Bronchial epithelial cell (primary cell): ENCODE data around the gene KRT78. TPM values are rescaled to one million over a fixed set of nuclear protein-coding genes. Genes with fewer than 3 reads are reported as not detected.

Source experiments
- DNase-seq: peaks from one replicate; pipeline ENCODE4 v3.0.0-alpha.2; 2010; ENCODE audit warnings: low read depth
- FAIRE-seq: peaks from 2 replicates; lab custom pipeline; 2011; peaks lifted over from hg19 to GRCh38; lab: Jason Lieb, UNC
- H3K27me3 ChIP-seq: 2 replicates; pipeline ENCODE4 v1.5.1; 2011; ENCODE audit warnings: low read length; ENCODE audit not compliant: control insufficient read depth, insufficient read depth
- H3K36me3 ChIP-seq: 2 replicates; pipeline ENCODE4 v1.5.1; 2011; ENCODE audit warnings: low read length; ENCODE audit not compliant: control insufficient read depth, insufficient read depth
- H3K4me3 ChIP-seq: 2 replicates; pipeline ENCODE4 v1.5.1; 2011; ENCODE audit warnings: mild to moderate bottlenecking, low read depth, low read length, control low read depth
- total RNA-seq: library from RNA; depleted of rRNA; stranded (reverse); fragments of >200 nt; gene quantifications from 2 replicates; pipeline ENCODE4 v1.2.1, GENCODE V29; 2014
- TF ChIP-seq, protein P1 (sequence below): IDR thresholded peaks from 2 replicates; pipeline ENCODE4 v1.5.1; 2011; ENCODE audit warnings: mild to moderate bottlenecking, moderate library complexity, low read length, control low read depth, inconsistent platforms; ENCODE audit not compliant: insufficient read depth, severe bottlenecking

The KRT78 gene
- total RNA-seq, 1 donor from 2014 or later: 5.3 TPM

DNA sequence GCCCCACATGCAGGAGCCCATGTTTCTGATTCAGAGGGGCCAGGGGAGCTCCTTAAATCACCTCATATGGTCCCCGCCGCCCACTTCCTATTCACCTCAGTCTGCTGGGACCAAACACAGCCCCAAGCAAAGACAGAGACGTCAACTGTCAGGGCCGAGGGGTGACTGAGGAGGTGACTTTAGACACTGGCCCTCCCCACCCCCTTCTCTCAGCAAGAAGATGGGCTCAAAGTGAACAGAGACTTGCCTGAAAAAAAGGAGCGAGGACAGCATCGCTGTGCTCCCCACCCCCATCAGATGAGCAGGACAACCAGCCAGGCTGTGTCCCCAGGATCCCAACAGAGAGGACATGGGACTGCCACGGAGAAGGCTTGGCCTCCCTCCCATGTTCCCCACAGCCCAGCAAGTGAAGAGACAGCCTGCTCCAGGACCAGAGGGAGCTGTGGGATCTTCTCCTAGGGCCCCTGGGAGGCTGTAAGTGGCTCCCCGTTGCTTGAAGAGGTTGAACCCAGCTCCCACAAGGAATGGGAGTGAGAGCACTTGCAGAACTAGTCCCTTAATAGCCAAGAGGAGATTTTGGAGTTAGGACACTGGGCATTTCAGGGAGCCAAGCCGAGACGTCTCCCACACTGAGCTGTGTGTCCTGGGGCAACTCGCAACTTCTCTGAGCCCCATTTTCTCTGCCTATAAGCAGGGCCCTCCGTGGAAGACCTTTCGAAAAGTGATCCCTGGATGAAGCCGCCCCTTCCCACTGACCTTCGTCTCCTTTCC is 13.3 kb downstream of the KRT78 start:
- Histone ChIP-seq H3K4me3 (no peak overlapping the region), H3K36me3 (no peaks in the 10 kb centered on the region), H3K27me3 (no peaks in the 10 kb centered on the region)
- no peak for DNase-seq
- TF ChIP-seq, protein P1, sequence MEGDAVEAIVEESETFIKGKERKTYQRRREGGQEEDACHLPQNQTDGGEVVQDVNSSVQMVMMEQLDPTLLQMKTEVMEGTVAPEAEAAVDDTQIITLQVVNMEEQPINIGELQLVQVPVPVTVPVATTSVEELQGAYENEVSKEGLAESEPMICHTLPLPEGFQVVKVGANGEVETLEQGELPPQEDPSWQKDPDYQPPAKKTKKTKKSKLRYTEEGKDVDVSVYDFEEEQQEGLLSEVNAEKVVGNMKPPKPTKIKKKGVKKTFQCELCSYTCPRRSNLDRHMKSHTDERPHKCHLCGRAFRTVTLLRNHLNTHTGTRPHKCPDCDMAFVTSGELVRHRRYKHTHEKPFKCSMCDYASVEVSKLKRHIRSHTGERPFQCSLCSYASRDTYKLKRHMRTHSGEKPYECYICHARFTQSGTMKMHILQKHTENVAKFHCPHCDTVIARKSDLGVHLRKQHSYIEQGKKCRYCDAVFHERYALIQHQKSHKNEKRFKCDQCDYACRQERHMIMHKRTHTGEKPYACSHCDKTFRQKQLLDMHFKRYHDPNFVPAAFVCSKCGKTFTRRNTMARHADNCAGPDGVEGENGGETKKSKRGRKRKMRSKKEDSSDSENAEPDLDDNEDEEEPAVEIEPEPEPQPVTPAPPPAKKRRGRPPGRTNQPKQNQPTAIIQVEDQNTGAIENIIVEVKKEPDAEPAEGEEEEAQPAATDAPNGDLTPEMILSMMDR: no peak
- FAIRE-seq: no peak

DNA sequence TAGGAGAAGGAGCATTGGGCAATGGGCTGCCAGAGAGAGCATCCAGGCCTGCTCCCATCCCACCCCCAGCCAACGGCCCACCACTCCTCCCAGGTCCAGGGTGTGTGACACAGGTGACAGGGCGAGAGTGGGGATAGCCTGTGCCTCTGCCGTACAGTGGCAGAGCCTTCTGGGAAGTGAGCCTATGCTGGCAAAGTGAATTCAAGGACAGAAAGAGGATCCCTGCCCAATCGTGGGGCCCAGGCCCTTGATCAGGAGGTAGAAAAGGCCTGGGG is 14.1 kb downstream of the KRT78 start:
- TF ChIP-seq, protein P1: no peak
- FAIRE-seq (no peak), DNase-seq (no peak)
- Histone ChIP-seq H3K27me3 (no peaks in the 10 kb centered on the region), H3K36me3 (no peaks in the 10 kb centered on the region), H3K4me3 (no peak overlapping the region)

DNA sequence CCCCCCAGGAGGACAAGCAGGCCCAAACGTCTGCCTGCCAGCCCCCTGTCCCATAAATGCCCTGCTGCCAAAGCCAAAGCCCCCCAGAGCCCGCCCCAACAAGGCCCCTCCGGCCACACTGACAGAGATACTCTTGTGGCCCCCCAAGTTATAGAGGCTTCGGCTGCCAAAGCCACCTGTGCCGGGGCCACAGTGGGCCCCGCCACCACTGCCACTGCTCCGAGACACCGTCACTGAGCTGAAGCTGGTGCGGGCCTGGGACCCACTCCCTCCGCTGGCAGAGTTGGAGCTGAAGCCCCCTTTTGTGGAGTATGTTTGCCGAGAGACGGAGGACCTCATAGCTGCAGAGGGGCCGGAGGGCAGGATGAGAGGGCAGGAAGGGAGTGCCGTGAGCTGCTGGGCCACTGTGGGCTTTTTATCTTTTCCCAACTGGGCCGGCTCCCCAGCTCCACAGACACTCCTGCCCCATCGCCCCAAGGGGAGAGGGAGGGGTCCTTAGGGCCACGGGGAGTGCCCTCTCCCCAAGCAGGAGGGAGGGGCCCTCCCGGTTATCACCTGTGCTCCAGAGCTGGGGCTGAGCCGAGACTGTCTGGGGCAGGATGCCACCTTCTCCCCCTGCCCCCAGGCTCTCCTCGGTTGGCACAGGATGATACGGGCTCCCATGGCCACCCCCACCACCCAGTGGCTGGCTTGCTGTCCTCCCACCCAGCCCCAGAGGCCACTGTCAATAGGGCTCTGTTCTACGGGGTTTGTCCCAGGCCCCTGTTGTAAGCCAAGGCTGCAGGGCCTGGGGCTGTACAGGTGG is 14.7 kb downstream of the KRT78 start, which contains the start of gene KRT79:
Gene KRT79 (minus strand): TSS at position 390 of the 805 bp plus-strand sequence. CDS start 51 bp downstream, at position 339.
- FAIRE-seq (no peak), DNase-seq (no peak)
- Histone ChIP-seq H3K4me3 (no peak within 1 kb of the TSS), H3K27me3 (no peaks in the 10 kb centered on the region), H3K36me3 (no peaks in the 10 kb centered on the region)
- TF ChIP-seq, protein P1: no peak

DNA sequence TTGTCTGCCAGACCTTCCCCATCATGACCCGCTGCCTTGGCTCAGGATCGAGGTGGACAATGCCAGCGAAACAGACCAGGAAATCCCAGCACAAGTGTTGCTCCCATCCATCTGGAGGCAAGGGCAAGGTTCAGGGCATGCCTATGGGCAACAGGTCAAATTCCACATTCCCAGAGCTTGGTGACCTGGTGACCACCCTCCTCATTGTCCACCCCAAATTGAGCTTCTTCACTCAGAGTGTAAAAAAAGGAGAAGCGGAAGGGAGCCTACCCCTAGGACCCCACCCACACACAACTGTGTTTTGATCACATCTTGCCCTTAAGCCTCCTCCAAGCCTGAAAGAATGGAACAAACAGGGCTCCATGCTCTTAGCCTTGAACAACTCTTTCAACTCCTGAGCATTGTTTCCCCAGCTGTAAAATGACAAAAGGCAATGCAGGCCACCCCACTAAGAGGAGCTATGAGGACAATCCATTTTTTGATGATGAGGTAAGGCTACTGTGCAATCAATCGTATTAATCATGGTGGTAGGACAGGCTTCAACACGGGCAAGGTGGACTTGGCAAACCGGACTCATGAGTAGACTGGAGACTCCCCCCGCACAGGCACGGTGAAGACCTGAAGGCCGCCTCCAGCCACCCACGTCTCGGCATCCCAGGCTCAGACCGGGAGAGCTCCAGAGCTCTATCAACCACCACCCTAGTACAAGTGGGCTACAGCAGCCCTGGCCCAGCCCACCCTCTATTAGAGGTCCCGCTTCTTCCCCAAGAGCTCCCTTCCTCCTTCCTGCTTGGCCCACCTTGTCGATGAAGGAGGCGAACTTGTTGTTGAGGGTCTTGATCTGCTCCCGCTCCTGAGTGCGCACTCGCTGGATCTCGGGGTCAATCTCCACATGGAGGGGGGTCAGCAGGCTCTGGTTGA is 15.5 kb downstream of the KRT78 start:
- no peaks in the 10 kb centered on the region for H3K36me3 ChIP-seq
- FAIRE-seq (peak; percentile 60), DNase-seq (peak; percentile 95)
- H3K4me3 ChIP-seq: no peak overlapping the region
- TF ChIP-seq, protein P1: no peak
- no peaks in the 10 kb centered on the region for H3K27me3 ChIP-seq

DNA sequence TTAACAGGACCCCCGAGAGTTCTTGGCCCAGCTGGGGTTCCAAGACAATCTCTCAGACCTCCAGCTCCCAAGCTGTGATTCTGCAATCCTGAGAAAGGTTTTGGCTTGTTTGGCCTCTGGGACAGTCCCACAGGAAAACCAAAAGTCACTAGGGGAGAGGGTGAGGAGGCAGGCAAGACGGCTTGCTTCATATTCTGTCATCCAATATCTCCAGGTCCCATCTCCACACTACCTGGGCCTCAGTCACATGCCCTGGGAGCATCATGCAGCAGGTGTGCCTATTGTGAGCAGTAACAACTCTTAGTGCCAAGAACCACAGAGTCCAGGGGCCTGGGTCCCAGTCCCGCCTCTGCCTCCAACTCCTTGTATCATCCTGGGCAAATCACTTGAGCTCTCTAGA is 16.3 kb downstream of the KRT78 start:
- Histone ChIP-seq H3K27me3 (no peaks in the 10 kb centered on the region), H3K4me3 (no peak overlapping the region), H3K36me3 (no peaks in the 10 kb centered on the region)
- no peak for FAIRE-seq
- no peak for DNase-seq
- TF ChIP-seq, protein P1: no peak
